ENCODE measurements around the gene SLC9A7. TPM values are rescaled to one million over a fixed set of nuclear protein-coding genes. Genes with fewer than 3 reads are reported as not detected.

Gene SLC9A7
- total RNA-seq, 2 donors from 2014 or later: 1.4 to 2.2 TPM

DNA sequence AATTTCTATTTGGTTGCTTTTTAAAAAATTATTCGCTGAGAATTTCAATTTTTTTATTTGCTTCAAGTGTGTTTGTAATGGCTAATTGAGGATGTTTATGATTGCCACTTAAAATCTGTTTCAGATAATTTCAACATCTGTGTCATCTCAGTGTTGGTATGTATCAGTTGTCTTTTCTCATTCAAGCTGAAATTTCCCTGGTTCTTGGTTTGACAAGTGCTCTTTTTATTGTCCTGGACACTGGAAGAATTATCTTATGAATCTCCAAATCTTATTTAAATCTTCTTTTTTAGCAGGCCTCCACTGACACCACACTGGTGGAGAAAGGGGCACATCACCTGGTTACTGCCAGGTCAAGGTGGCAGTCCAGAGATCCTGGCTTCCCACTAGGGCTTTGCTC, 163.8 kb downstream of the SLC9A7 start:
- Histone ChIP-seq H3K27ac (no peak overlapping the region), H3K4me1 (no peaks in the 10 kb centered on the region), H3K4me3 (no peak overlapping the region), H3K27me3 (no peaks in the 10 kb centered on the region), H3K9ac (ENCODE audit: low read depth in 2 of 2, low read length in 2 of 2) (no peak overlapping the region), H3K36me3 (no peaks in the 10 kb centered on the region), H3K9me3 (no peaks in the 10 kb centered on the region)
- DNase-seq: no peak
- intact Hi-C loops (cut with DNase I): no loop called here
- no peak for TF ChIP-seq CTCF (IDR thresholded peaks at IDR 0.05)

GRCh38 chrX:46589977-46590723, 168.8 kb downstream of the SLC9A7 start:
- no peaks in the 10 kb centered on the region for H3K9me3 ChIP-seq
- DNase-seq: no peak
- no peak for TF ChIP-seq CTCF (IDR thresholded peaks at IDR 0.05)
- H3K4me3 ChIP-seq: no peak overlapping the region
- intact Hi-C loops (cut with DNase I): no loop called here
- no peaks in the 10 kb centered on the region for H3K4me1 ChIP-seq
- no peak overlapping the region for H3K27ac ChIP-seq
- no peaks in the 10 kb centered on the region for H3K36me3 ChIP-seq
- H3K27me3 ChIP-seq: no peaks in the 10 kb centered on the region
- H3K9ac ChIP-seq (ENCODE audit: low read depth in 2 of 2, low read length in 2 of 2): no peak overlapping the region

GRCh38 chrX:46588263-46588662, 170.7 kb downstream of the SLC9A7 start:
- intact Hi-C loops (cut with DNase I): no loop called here

DNA sequence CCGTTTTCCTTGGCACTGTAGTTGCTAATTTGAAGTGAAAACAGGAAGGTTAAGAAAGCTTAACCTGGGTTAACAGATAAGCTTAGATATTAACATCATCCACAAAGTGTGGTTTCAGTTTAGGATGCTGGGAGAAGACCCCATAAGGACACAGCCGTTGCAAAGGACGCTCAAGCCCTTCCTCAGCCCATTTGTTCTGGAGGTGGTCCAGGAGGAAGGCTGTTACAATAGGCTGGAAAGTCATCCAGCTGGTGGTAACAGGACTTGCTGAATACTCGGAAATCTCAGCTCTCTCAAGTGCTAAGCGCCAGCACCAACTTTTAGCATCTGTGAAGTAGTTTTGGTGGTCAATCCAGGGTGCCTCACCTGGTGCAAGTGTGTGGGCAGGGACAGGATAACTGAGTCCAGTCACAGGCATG, 171.2 kb downstream of the SLC9A7 start:
- TF ChIP-seq CTCF (IDR thresholded peaks at IDR 0.05): no peak
- H3K27ac ChIP-seq: no peak overlapping the region
- no peaks in the 10 kb centered on the region for H3K27me3 ChIP-seq
- DNase-seq: no peak
- no peaks in the 10 kb centered on the region for H3K4me1 ChIP-seq
- H3K36me3 ChIP-seq: no peaks in the 10 kb centered on the region
- H3K9me3 ChIP-seq: no peaks in the 10 kb centered on the region
- no peak overlapping the region for H3K4me3 ChIP-seq
- no peak overlapping the region for H3K9ac ChIP-seq (ENCODE audit: low read depth in 2 of 2, low read length in 2 of 2)
- intact Hi-C loops (cut with DNase I): no loop called here

More at GRCh38 chrX:46588263-46588662, 170.7 kb downstream of the SLC9A7 start:
- Histone ChIP-seq H3K9ac (ENCODE audit: low read depth in 2 of 2, low read length in 2 of 2) (no peak overlapping the region), H3K27ac (no peak overlapping the region), H3K27me3 (no peaks in the 10 kb centered on the region), H3K36me3 (no peaks in the 10 kb centered on the region), H3K4me3 (no peak overlapping the region), H3K4me1 (no peaks in the 10 kb centered on the region), H3K9me3 (no peaks in the 10 kb centered on the region)
- no peak for DNase-seq
- TF ChIP-seq CTCF (IDR thresholded peaks at IDR 0.05): no peak

GRCh38 chrX:46587158-46587557, 171.8 kb downstream of the SLC9A7 start:
- H3K9me3 ChIP-seq: no peaks in the 10 kb centered on the region
- H3K36me3 ChIP-seq: no peaks in the 10 kb centered on the region
- no peak for DNase-seq
- no peak overlapping the region for H3K27ac ChIP-seq
- H3K27me3 ChIP-seq: no peaks in the 10 kb centered on the region
- no peaks in the 10 kb centered on the region for H3K4me1 ChIP-seq
- no peak overlapping the region for H3K9ac ChIP-seq (ENCODE audit: low read depth in 2 of 2, low read length in 2 of 2)
- intact Hi-C loops (cut with DNase I): no loop called here
- no peak overlapping the region for H3K4me3 ChIP-seq
- no peak for TF ChIP-seq CTCF (IDR thresholded peaks at IDR 0.05)
